OCI-LY7 (cell line): Measurements from ENCODE around the gene DMRT1. TPM values are rescaled to one million over a fixed set of nuclear protein-coding genes. Genes with fewer than 3 reads are reported as not detected.
"Not testable (repeated sequence)": the region's sequence is repeated elsewhere in the genome, so short reads cannot be mapped to it uniquely, and the experiment has no call there.

Experiments
- BruUV-seq: library from RNA; stranded (reverse); fragments of 400-500 nt; replicated peaks from 2 replicates; lab custom pipeline; 2021; lab: Mats Ljungman, UMichigan
- CTCF ChIA-PET: fragments of 300-600 bp; sonication (Branson Sonifier 250); formaldehyde crosslinking; loops from one replicate; lab custom pipeline; 2022; ENCODE audit warnings: antibody characterized with exemption; ENCODE audit not compliant: unreplicated experiment; lab: Charles Lee
- POLR2A ChIA-PET: fragments of 300-600 bp; sonication (Branson Sonifier 250); formaldehyde crosslinking; loops from one replicate; lab custom pipeline; 2022; ENCODE audit warnings: antibody characterized with exemption; lab: Charles Lee
- DNase-seq: peaks from one replicate; pipeline ENCODE4 v3.0.0-alpha.2; 2015; ENCODE audit warnings: low spot score
- H2AFZ ChIP-seq: fragments of 200-600 bp; sonication (generic), shearing (Covaris generic); 2 replicates; pipeline ENCODE4 v1.6.1; 2014; ENCODE audit warnings: mild to moderate bottlenecking, antibody characterized with exemption, low read length, moderate library complexity
- H3K27ac ChIP-seq: fragments of 200-600 bp; sonication (generic); 2 replicates; pipeline ENCODE4 v1.5.1; 2014; ENCODE audit warnings: mixed run types, low read depth, mild to moderate bottlenecking, moderate library complexity, low read length, inconsistent platforms; ENCODE audit not compliant: poor library complexity, severe bottlenecking
- H3K36me3 ChIP-seq: fragments of 200-600 bp; sonication (generic); 2 replicates; pipeline ENCODE4 v1.6.1; 2014; ENCODE audit warnings: mild to moderate bottlenecking, antibody characterized with exemption, low read length, moderate library complexity, mixed read lengths; ENCODE audit not compliant: insufficient read depth
- H3K4me1 ChIP-seq: fragments of 200-600 bp; sonication (generic); 2 replicates; pipeline ENCODE4 v1.5.1; 2014; ENCODE audit warnings: mild to moderate bottlenecking, low read length; ENCODE audit not compliant: insufficient read depth, poor library complexity, severe bottlenecking
- H3K4me2 ChIP-seq: fragments of 200-600 bp; sonication (generic); 2 replicates; pipeline ENCODE4 v1.6.1; 2014; ENCODE audit warnings: mild to moderate bottlenecking, low read length
- H3K4me3 ChIP-seq: fragments of 200-600 bp; sonication (generic); 2 replicates; pipeline ENCODE4 v1.5.1; 2014; ENCODE audit warnings: mild to moderate bottlenecking, low read depth, low read length; ENCODE audit not compliant: poor library complexity, severe bottlenecking
- H3K79me2 ChIP-seq: fragments of 200-600 bp; sonication (generic); 2 replicates; pipeline ENCODE4 v1.6.1; 2016; ENCODE audit warnings: low read depth, mild to moderate bottlenecking, low read length, moderate library complexity, mixed read lengths; ENCODE audit not compliant: insufficient read depth
- H3K9me2 ChIP-seq: fragments of 200-600 bp; sonication (generic); 2 replicates; pipeline ENCODE4 v1.6.1; 2016; ENCODE audit warnings: mild to moderate bottlenecking, low read length, mixed read lengths; ENCODE audit not compliant: insufficient read depth
- H3K9me3 ChIP-seq: fragments of 200-600 bp; sonication (generic); 2 replicates; pipeline ENCODE4 v1.6.1; 2014; ENCODE audit warnings: mild to moderate bottlenecking, mixed run types, low read length, mixed read lengths
- H4K20me1 ChIP-seq: fragments of 200-600 bp; sonication (generic); 2 replicates; pipeline ENCODE4 v1.6.1; 2014; ENCODE audit warnings: mild to moderate bottlenecking, antibody characterized with exemption, low read length, moderate library complexity, mixed read lengths; ENCODE audit not compliant: insufficient read depth
- CTCF ChIP-seq: fragments of 200-600 bp; sonication (generic); conservative IDR thresholded peaks from 2 replicates; pipeline ENCODE4 v1.5.1; 2014; ENCODE audit warnings: mild to moderate bottlenecking, antibody characterized with exemption, low read length, moderate library complexity, mixed read lengths
- EZH2phosphoT487 ChIP-seq: fragments of 200-600 bp; sonication (generic); IDR thresholded peaks from 2 replicates; pipeline ENCODE4 v1.6.1; 2018; ENCODE audit warnings: low read depth, borderline replicate concordance, mild to moderate bottlenecking, mixed run types, antibody characterized with exemption, low read length, moderate library complexity, mixed read lengths
- intact Hi-C: fragments of 100-400 bp; cut with micrococcal nuclease; formaldehyde crosslinking; loops from one replicate; pipeline ENCODE4 v1.10.0; 2022; ENCODE audit not compliant: unreplicated experiment
- total RNA-seq, 2 experiments: library from RNA; depleted of rRNA in 1 of 2; stranded (reverse); fragments of >200 nt in 1 of 2; shearing (Covaris generic) in 1 of 2; gene quantifications; 2 replicates each; pipeline ENCODE4 v1.2.3, GENCODE V29; 2014 to 2022

DMRT1 gene
- total RNA-seq, 2 experiments from 2014 or later: not detected

GRCh38 chr9:911005-911404 is 69.5 kb downstream of the DMRT1 start:
- ChIA-PET POLR2A (interaction anchor here (0.7 kb wide), 1 partner anchor 16 kb away, joined by 3 read pairs; no protein-coding TSS in a partner anchor), CTCF (no interaction called here)
- Histone ChIP-seq H3K4me1 (no peaks in the 10 kb centered on the region), H2AFZ (no peak overlapping the region), H3K4me3 (no peak overlapping the region), H3K9me2 (no peaks in the 10 kb centered on the region), H3K36me3 (no peaks in the 10 kb centered on the region), H3K9me3 (no peaks in the 10 kb centered on the region), H3K79me2 (no peaks in the 10 kb centered on the region), H3K4me2 (no peak overlapping the region), H4K20me1 (no peaks in the 10 kb centered on the region), H3K27ac (no peak overlapping the region)
- DNase-seq: peak; percentile 18
- intact Hi-C loops: no loop called here
- TF ChIP-seq CTCF (peak; percentile 48), EZH2phosphoT487 (no peak)
- no TSS peak for BruUV-seq

DNA sequence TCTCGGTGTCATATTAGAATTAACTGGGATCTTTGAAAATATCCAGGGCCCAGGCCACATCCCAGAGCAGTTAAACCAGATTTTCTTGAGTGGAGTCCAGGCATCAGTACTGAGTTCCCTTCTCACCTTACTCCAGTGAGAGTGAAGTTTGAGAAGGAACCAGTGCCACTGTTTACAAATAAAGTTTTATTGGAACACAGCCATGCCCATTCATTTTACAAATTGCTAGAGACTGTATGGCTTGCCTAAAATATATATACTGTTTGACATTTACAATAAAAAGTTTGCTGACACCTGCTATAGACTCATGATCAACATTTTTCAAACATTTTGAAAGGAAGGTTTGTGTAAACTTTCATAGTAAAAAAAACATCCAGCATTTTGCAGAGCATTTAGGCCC is 71.3 kb downstream of the DMRT1 start:
- CTCF ChIA-PET: no interaction called here

GRCh38 chr9:913526-913925 is 72.0 kb downstream of the DMRT1 start:
- H3K27ac ChIP-seq, H3K36me3 ChIP-seq, DNase-seq, H3K9me2 ChIP-seq, H4K20me1 ChIP-seq, H3K4me3 ChIP-seq, H3K79me2 ChIP-seq, BruUV-seq, H3K4me2 ChIP-seq, CTCF ChIA-PET, H3K4me1 ChIP-seq, intact Hi-C loops, H3K9me3 ChIP-seq, H2AFZ ChIP-seq: not testable (repeated sequence)
- POLR2A ChIA-PET: interaction anchor here (1.1 kb wide), 1 partner anchor 38 kb away, joined by 3 read pairs; no protein-coding TSS in a partner anchor

More for the DNA sequence above, 71.3 kb downstream of the DMRT1 start:
- H3K27ac ChIP-seq: no peak overlapping the region
- H3K36me3 ChIP-seq: no peaks in the 10 kb centered on the region
- no peak for DNase-seq
- no peak overlapping the region for H3K4me3 ChIP-seq
- no peak overlapping the region for H2AFZ ChIP-seq
- H3K4me1 ChIP-seq: no peaks in the 10 kb centered on the region
- TF ChIP-seq CTCF (no peak), EZH2phosphoT487 (no peak)
- H3K9me2 ChIP-seq: no peaks in the 10 kb centered on the region
- H3K79me2 ChIP-seq: no peaks in the 10 kb centered on the region
- intact Hi-C loops: no loop called here
- POLR2A ChIA-PET: no interaction called here
- H3K9me3 ChIP-seq: no peaks in the 10 kb centered on the region
- no peaks in the 10 kb centered on the region for H4K20me1 ChIP-seq
- no TSS peak for BruUV-seq
- H3K4me2 ChIP-seq: no peak overlapping the region
